CD8-positive, alpha-beta memory T cell (primary cell): ENCODE measurements around the gene HINT1. TPM values are rescaled to one million over a fixed set of nuclear protein-coding genes. Genes with fewer than 3 reads are reported as not detected.

Experiments
- CTCF ChIA-PET: fragments of 350-600 bp; sonication (Branson Sonifier 250); formaldehyde crosslinking; loops from one replicate; lab custom pipeline; 2021; ENCODE audit warnings: antibody characterized with exemption; lab: Charles Lee
- POLR2A ChIA-PET: fragments of 350-600 bp; sonication (Branson Sonifier 250); formaldehyde crosslinking; loops from one replicate; lab custom pipeline; 2021; ENCODE audit warnings: antibody characterized with exemption; lab: Charles Lee
- DNase-seq, 5 donors: peaks; one replicate each; pipeline versions ENCODE4 v3.0.0 to v3.0.0-alpha.2; 2020 to 2022; ENCODE audit warnings: mixed read lengths in 1 of 5
- H3K27ac ChIP-seq: one replicate; pipeline ENCODE4 v1.7.0; 2013; ENCODE audit warnings: low read depth, mild to moderate bottlenecking, low read length, moderate library complexity
- H3K27me3 ChIP-seq: 2 replicates; pipeline ENCODE4 v1.7.0; 2013; ENCODE audit warnings: low read length, mild to moderate bottlenecking; ENCODE audit not compliant: insufficient read depth, poor library complexity, severe bottlenecking
- H3K36me3 ChIP-seq: 2 replicates; pipeline ENCODE4 v1.7.0; 2013; ENCODE audit warnings: mild to moderate bottlenecking, low read length, moderate library complexity; ENCODE audit not compliant: insufficient read depth
- H3K4me1 ChIP-seq: 2 replicates; pipeline ENCODE4 v1.7.0; 2013; ENCODE audit warnings: mild to moderate bottlenecking, low read length, moderate library complexity; ENCODE audit not compliant: insufficient read depth
- H3K4me3 ChIP-seq: 2 replicates; pipeline ENCODE4 v1.7.0; 2013; ENCODE audit warnings: mild to moderate bottlenecking, low read length
- H3K9me3 ChIP-seq: 2 replicates; pipeline ENCODE4 v1.7.0; 2013; ENCODE audit warnings: mild to moderate bottlenecking, low read length
- H3K27ac Mint-ChIP-seq, 8 donors: one replicate each; pipeline ENCODE4 v1.8.0; 2020 to 2021; ENCODE audit warnings: mixed read lengths in 8 of 8, mild to moderate bottlenecking in 6 of 8, inconsistent platforms in 3 of 8, moderate library complexity in 3 of 8
- H3K27me3 Mint-ChIP-seq, 2 donors: one replicate each; pipeline ENCODE4 v1.8.0; 2020 to 2021; ENCODE audit warnings: mixed read lengths in 2 of 2, mild to moderate bottlenecking in 1 of 2, moderate library complexity in 1 of 2
- H3K36me3 Mint-ChIP-seq, 3 donors: one replicate each; pipeline ENCODE4 v1.8.0; 2020 to 2021; ENCODE audit warnings: mixed read lengths in 3 of 3, inconsistent platforms in 1 of 3, mild to moderate bottlenecking in 1 of 3
- H3K4me1 Mint-ChIP-seq, 3 donors: one replicate each; pipeline ENCODE4 v1.8.0; 2020 to 2021; ENCODE audit warnings: mixed read lengths in 3 of 3, inconsistent platforms in 1 of 3, mild to moderate bottlenecking in 1 of 3
- H3K4me3 Mint-ChIP-seq, 7 donors: one replicate each; pipeline ENCODE4 v1.8.0; 2020 to 2021; ENCODE audit warnings: mixed read lengths in 7 of 7, mild to moderate bottlenecking in 6 of 7, moderate library complexity in 4 of 7, inconsistent platforms in 2 of 7
- H3K9me3 Mint-ChIP-seq, 5 donors: one replicate each; pipeline ENCODE4 v1.8.0; 2020 to 2022; ENCODE audit warnings: mixed read lengths in 5 of 5, mild to moderate bottlenecking in 3 of 5, moderate library complexity in 2 of 5, inconsistent platforms in 1 of 5
- polyA plus RNA-seq: library from polyadenylated mRNA; unstranded; fragments of 300-500 nt; fragmentation: Illumina TruSeq; gene quantifications from one replicate; pipeline ENCODE4 v1.2.3, GENCODE V29; 2021
- total RNA-seq, 2 experiments: library from RNA; stranded (reverse); gene quantifications; one replicate each; pipeline ENCODE4 v1.2.3, GENCODE V29; 2021

HINT1 gene
- total and polyA plus RNA-seq, 3 experiments from 2014 or later: 358 to 445 (median 364) TPM

DNA sequence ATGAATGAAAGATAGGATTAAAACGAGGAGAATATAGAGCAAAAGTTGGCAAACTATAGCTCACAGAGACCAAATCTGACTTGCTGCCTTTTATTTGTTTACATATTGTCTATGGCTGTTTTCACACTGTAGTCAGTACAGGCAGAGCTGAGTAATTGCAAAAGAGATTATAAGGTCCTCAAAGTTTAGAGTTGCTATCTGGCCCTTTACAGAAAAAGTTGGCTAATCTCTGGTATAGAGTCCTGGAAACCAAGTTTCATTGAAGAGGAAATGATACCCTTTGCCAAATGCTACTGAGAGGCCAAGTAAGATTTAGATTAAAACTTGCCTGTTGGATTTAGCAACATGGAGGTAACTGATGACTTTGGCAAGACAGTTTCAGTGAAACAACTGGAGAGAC is 41.7 kb upstream of the HINT1 start:
- Histone ChIP-seq H3K9me3 (no peaks in the 10 kb centered on the region), H3K36me3 (no peaks in the 10 kb centered on the region), H3K4me3 (no peak overlapping the region), H3K4me1 (peaks cover 40% of the 10 kb centered on the region), H3K27me3 (no peaks in the 10 kb centered on the region), H3K27ac (no peak overlapping the region)
- ChIA-PET CTCF (no interaction called here), POLR2A (no interaction called here)
- DNase-seq: no peak
- Mint-ChIP-seq H3K4me1 (peaks cover 37 to 52% (median 44%) of the 10 kb centered on the region in 3 donors), H3K4me3 (no peak overlapping the region), H3K9me3 (peaks cover 0 to 3% (median 0%) of the 10 kb centered on the region in 5 donors), H3K27me3 (peaks cover 0 to 1% of the 10 kb centered on the region in 2 donors), H3K36me3 (peaks cover 0 to 6% (median 0%) of the 10 kb centered on the region in 3 donors), H3K27ac (peak overlapping the region in 5 of 8 donors; percentile 21 to 83 (median 71))

- CTCF ChIA-PET: no interaction called here
- Histone ChIP-seq H3K9me3 (no peaks in the 10 kb centered on the region), H3K36me3 (no peaks in the 10 kb centered on the region), H3K4me1 (peaks cover 34% of the 10 kb centered on the region), H3K27ac (no peak overlapping the region), H3K27me3 (no peaks in the 10 kb centered on the region), H3K4me3 (no peak overlapping the region)
- Mint-ChIP-seq H3K4me1 (peaks cover 34 to 45% (median 38%) of the 10 kb centered on the region in 3 donors), H3K36me3 (peaks cover 0 to 6% (median 0%) of the 10 kb centered on the region in 3 donors), H3K27ac (peak overlapping the region in 5 of 8 donors; percentile 7 to 71 (median 40)), H3K27me3 (peaks cover 0 to 1% of the 10 kb centered on the region in 2 donors), H3K4me3 (no peak overlapping the region), H3K9me3 (peaks cover 0 to 3% (median 0%) of the 10 kb centered on the region in 5 donors)
- POLR2A ChIA-PET: no interaction called here
- no peak for DNase-seq
These were observed 41.0 kb upstream of the HINT1 start for GRCh38 chr5:131206061-131206460.

- H3K36me3 ChIP-seq: no peaks in the 10 kb centered on the region
- Mint-ChIP-seq H3K27ac (no peak overlapping the region), H3K9me3 (peaks cover 0 to 3% (median 0%) of the 10 kb centered on the region in 5 donors), H3K27me3 (peaks cover 0 to 1% of the 10 kb centered on the region in 2 donors), H3K4me3 (no peak overlapping the region), H3K36me3 (peaks cover 0 to 9% (median 0%) of the 10 kb centered on the region in 3 donors), H3K4me1 (peaks cover 23 to 34% (median 27%) of the 10 kb centered on the region in 3 donors)
- H3K27ac ChIP-seq: no peak overlapping the region
- DNase-seq: no peak
- H3K9me3 ChIP-seq: no peaks in the 10 kb centered on the region
- peaks cover 24% of the 10 kb centered on the region for H3K4me1 ChIP-seq
- ChIA-PET CTCF (no interaction called here), POLR2A (no interaction called here)
- no peak overlapping the region for H3K4me3 ChIP-seq
- no peaks in the 10 kb centered on the region for H3K27me3 ChIP-seq
These were observed 39.9 kb upstream of the HINT1 start for GRCh38 chr5:131204964-131205363.

- no peaks in the 10 kb centered on the region for H3K36me3 ChIP-seq
- no peaks in the 10 kb centered on the region for H3K9me3 ChIP-seq
- peaks cover 0 to 15% (median 4%) of the 10 kb centered on the region in 3 donors for H3K36me3 Mint-ChIP-seq
- no peak overlapping the region for H3K27ac ChIP-seq
- peaks cover 3 to 9% (median 3%) of the 10 kb centered on the region in 3 donors for H3K4me1 Mint-ChIP-seq
- H3K27me3 ChIP-seq: no peaks in the 10 kb centered on the region
- H3K9me3 Mint-ChIP-seq: no peaks in the 10 kb centered on the region
- H3K4me3 ChIP-seq: no peak overlapping the region
- no peaks in the 10 kb centered on the region for H3K27me3 Mint-ChIP-seq
- no peak overlapping the region for H3K27ac Mint-ChIP-seq
- DNase-seq: no peak
- no peak overlapping the region for H3K4me3 Mint-ChIP-seq
- ChIA-PET POLR2A (interaction anchor here (0.6 kb wide), 1 partner anchor 19 kb away, joined by 4 read pairs; no protein-coding TSS in a partner anchor), CTCF (no interaction called here)
- H3K4me1 ChIP-seq: no peaks in the 10 kb centered on the region
These were observed 35.5 kb upstream of the HINT1 start for GRCh38 chr5:131200560-131200959.

DNA sequence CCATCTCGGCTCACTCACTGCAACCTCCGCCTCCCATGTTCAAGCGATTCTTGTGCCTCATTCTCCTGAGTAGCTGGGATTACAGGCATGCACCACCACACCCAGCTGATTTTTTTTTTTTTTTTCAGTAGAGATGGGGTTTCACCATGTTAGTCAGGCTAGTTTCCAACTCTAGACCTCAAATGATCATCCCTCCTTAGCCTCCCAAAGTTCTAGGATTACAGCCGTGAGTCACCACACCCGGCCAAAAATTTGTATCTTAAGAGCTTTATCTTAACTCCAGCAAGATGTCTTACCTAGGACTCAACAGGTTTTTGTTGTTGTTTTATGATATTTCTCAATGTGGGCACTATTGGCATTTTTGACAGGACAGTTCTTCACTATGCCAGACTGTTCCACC is 33.6 kb upstream of the HINT1 start:
- ChIA-PET CTCF (interaction anchor here (0.7 kb wide), 1 partner anchor 303 kb away, joined by 3 read pairs; no protein-coding TSS in a partner anchor), POLR2A (no interaction called here)
- Histone ChIP-seq H3K27ac (no peak overlapping the region), H3K4me1 (no peaks in the 10 kb centered on the region), H3K9me3 (no peaks in the 10 kb centered on the region), H3K27me3 (no peaks in the 10 kb centered on the region), H3K4me3 (no peak overlapping the region), H3K36me3 (no peaks in the 10 kb centered on the region)
- Mint-ChIP-seq H3K4me3 (no peak overlapping the region), H3K4me1 (peaks cover 3 to 18% (median 6%) of the 10 kb centered on the region in 3 donors), H3K36me3 (peaks cover 0 to 13% (median 4%) of the 10 kb centered on the region in 3 donors), H3K9me3 (no peaks in the 10 kb centered on the region), H3K27ac (peak overlapping the region in 1 of 8 donors; percentile 3), H3K27me3 (no peaks in the 10 kb centered on the region)
- DNase-seq: no peak

DNA sequence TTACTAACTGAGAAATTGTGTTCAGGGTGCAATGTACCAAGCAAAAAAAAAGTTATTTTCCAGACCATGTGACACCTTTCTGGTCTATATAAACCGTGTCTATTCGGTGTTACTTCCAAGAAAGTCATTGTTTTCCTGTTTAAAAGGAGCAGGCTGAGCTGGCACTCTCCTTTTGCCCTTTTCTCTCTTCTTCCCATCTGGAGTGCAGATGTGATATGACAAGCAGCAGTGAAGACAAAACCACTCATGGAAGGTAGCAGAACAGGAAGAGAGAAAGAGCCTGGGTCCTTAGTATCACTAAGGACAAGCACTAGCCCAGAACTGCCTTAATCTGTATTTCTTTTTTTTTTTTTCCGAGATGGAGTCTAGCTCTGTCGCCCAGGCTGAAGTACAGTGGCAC is 31.3 kb upstream of the HINT1 start:
- no peak for DNase-seq
- peaks cover 4 to 18% (median 10%) of the 10 kb centered on the region in 3 donors for H3K4me1 Mint-ChIP-seq
- Histone ChIP-seq H3K27me3 (no peaks in the 10 kb centered on the region), H3K9me3 (no peaks in the 10 kb centered on the region), H3K4me3 (no peak overlapping the region), H3K4me1 (no peaks in the 10 kb centered on the region), H3K27ac (no peak overlapping the region), H3K36me3 (no peaks in the 10 kb centered on the region)
- peak overlapping the region in 2 of 8 donors; percentile 50 for H3K27ac Mint-ChIP-seq
- H3K36me3 Mint-ChIP-seq: peaks cover 0 to 19% (median 7%) of the 10 kb centered on the region in 3 donors
- no peaks in the 10 kb centered on the region for H3K9me3 Mint-ChIP-seq
- POLR2A ChIA-PET: no interaction called here
- H3K4me3 Mint-ChIP-seq: no peak overlapping the region
- CTCF ChIA-PET: interaction anchor here (1.9 kb wide), 1 partner anchor 185 kb away, joined by 4 read pairs; no protein-coding TSS in a partner anchor
- H3K27me3 Mint-ChIP-seq: no peaks in the 10 kb centered on the region

DNA sequence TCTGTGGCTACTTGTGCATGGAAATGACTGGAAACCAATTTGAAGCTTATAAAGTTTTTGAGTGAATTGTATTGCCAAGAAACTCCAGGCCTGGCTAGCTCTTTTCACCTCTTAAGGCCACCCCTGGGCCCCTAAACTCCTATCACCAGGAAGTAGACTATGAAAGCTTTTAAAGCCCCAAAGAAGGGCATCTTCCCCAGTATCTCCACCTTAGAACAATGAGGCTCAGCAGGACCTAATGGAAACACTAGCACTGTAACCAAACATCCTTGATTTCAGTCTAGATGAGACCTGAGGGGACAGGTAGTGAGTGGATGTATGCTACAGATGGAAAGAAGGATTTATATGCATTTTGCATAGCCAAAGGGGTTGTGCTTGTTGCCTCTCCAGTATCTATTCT is 30.6 kb upstream of the HINT1 start:
- Histone ChIP-seq H3K27me3 (no peaks in the 10 kb centered on the region), H3K36me3 (no peaks in the 10 kb centered on the region), H3K4me3 (no peak overlapping the region), H3K27ac (no peak overlapping the region), H3K9me3 (no peaks in the 10 kb centered on the region), H3K4me1 (no peaks in the 10 kb centered on the region)
- DNase-seq: no peak
- H3K4me3 Mint-ChIP-seq: no peak overlapping the region
- peaks cover 0 to 19% (median 7%) of the 10 kb centered on the region in 3 donors for H3K36me3 Mint-ChIP-seq
- peak overlapping the region in 3 of 8 donors; percentile 18 to 56 (median 51) for H3K27ac Mint-ChIP-seq
- ChIA-PET CTCF (interaction anchor here (1.9 kb wide), 1 partner anchor 186 kb away, joined by 4 read pairs; no protein-coding TSS in a partner anchor), POLR2A (no interaction called here)
- H3K4me1 Mint-ChIP-seq: peaks cover 4 to 18% (median 10%) of the 10 kb centered on the region in 3 donors
- H3K27me3 Mint-ChIP-seq: no peaks in the 10 kb centered on the region
- H3K9me3 Mint-ChIP-seq: no peaks in the 10 kb centered on the region

DNA sequence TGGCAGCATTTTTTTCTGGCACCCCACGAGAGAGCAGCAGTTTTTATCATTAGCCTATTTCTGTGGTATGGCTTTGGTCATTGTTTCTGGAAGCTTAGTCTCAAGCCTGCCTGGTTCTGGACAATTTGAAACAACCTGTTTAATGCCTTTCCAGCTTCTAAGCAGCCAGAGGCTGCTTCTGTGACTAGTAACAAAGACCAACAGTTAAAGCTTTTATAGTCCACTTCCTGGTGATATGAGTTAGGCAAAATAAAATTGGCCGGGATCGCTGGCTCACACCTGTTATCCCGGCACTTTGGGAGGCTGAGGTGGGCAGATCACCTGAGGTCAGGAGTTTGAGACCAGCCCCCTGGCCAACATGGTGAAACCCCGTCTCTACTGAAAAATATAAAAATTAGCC is 29.7 kb upstream of the HINT1 start:
- no peaks in the 10 kb centered on the region for H3K27me3 Mint-ChIP-seq
- Histone ChIP-seq H3K9me3 (no peaks in the 10 kb centered on the region), H3K27ac (no peak overlapping the region), H3K27me3 (no peaks in the 10 kb centered on the region), H3K4me1 (no peaks in the 10 kb centered on the region), H3K4me3 (no peak overlapping the region), H3K36me3 (no peaks in the 10 kb centered on the region)
- H3K4me1 Mint-ChIP-seq: peaks cover 4 to 18% (median 10%) of the 10 kb centered on the region in 3 donors
- no peak overlapping the region for H3K4me3 Mint-ChIP-seq
- H3K27ac Mint-ChIP-seq: peak overlapping the region in 2 of 8 donors; percentile 37 to 68
- CTCF ChIA-PET: no interaction called here
- POLR2A ChIA-PET: no interaction called here
- peaks cover 0 to 15% (median 7%) of the 10 kb centered on the region in 3 donors for H3K36me3 Mint-ChIP-seq
- no peaks in the 10 kb centered on the region for H3K9me3 Mint-ChIP-seq
- DNase-seq: no peak
